NCI-H2029 (cell line): ENCODE measurements around the gene ALG12.

Experiments used
- DNase-seq: peaks from one replicate; lab custom pipeline; 2025; lab: John Stamatoyannopoulos, UW

The ALG12 gene

DNA sequence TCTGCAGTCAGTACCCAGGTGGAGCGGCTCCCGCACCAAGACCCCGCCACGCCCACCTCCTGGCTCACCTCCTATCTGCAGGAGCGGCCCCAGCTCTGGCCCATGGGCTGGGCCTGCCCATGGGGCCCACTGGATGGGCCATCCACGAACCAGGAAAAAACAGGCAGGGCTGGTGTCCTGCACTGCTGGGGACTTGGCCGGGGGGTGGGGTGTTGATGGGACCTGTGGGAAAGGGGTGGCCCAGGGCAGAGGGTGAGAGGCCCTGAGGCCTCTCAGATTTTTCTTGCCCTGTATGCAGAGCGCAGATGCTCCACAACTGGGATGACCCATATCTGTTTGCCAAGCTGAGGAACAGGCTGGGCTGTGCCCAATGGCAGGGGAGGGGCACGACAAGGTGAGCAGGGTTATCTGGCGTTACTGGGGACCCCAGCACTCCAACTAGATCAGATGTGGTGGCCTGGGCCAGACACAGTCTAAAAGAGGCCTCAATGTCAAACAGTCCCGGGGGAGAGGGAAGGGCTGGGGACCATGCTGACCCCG is 39.7 kb upstream of the ALG12 start:
- DNase-seq: no peak

DNA sequence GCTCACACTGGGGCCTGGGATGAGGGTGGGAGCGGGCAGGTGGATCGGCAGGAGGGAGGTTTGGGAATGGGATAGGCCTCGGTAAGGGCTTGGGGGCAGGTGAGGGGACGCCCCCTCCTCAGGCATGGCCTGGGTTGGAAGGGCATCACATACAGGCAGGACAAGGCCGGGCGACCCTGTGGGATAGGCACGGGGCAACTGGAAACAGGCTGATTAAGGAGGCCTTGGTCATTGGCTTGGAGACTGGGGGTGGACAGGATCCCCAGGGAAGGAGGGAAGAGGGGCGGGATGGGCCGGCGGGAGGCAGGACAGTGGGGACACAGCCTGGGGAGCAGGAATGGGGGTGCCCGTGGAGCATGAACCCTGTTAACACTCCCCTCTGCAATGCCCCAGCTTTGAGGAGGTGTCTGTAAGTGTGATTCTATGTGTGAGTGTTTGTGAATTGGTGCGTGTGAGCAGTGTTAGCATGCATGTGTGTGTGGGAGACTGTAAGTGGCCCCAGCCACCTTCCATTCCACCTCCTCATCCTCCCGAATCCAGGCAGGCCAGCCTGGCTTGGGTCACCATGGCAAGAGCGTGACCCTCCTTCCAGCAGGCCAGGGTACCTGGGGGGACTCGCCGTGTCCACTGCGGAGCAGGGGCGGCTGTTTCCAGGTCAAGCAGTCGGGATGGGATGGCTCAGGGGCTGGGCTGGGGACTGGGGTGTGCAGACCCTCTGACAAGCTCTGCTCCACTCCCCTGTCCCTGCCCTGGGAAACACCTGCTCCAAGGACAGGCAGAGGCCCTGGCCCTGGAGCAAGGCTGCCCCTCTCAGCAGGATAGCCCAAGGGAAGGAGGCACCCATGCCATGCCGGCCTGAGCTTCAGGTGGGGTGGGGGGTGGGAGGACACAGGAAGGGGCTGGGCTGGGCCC is 38.9 kb upstream of the ALG12 start:
- DNase-seq: no peak

DNA sequence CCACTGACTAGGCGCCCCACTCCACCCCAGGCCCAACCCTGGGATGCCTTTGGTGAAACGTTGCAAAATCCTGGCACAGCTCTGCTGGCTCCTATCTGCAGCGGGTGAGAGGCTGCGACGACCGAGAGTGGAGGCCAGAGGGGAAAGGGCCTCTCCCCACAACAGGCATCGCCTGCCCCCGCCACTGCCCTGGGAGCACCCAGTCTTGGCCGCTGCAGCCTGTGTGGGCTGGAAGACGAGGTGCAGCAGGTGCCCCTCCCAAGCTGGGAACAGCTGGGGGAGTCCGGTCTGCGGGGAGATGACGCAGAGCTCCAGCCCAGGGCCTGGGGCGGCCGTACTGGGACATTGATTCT is 38.2 kb upstream of the ALG12 start:
- no peak for DNase-seq

DNA sequence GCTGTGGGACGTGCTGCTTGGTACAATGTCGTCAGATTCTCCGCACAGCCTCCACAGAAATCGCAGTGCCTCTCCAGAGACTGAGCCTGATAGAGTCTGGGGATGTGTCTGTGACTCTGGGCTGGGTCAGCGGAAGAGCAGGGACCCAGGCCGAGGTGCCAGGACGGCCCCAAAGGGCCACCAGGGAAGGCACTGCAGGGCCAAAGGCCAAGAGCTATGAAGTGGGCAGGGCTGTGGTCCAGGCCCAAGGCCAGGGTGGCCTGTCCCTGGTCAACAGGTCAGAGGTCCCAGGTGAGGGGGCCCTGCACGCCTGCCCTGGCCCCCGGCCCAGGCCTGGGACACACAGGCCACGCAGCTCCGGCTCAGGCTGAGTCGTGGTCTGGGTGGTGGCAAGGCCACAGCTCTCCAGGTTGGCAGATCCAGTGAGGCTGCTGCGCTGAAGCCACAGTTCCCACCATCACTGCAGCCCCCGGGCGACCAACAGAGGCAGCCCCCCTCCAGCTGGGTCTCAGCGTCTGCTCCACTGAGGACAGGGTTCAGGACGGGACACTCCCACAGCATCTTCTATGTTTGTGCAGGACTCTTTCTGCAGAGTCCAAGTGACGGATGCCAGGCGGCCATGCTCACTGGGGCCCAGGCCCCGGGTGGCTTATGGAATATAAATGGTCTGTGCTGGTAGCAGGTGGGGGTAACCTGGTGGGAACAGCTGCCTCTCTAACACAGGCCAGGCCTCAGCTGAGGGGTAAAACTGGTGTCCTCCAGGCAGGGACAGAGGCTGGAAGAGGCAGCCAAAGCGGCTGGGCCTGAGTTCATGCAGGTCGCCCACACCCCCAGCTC is 37.6 kb upstream of the ALG12 start:
- no peak for DNase-seq

DNA sequence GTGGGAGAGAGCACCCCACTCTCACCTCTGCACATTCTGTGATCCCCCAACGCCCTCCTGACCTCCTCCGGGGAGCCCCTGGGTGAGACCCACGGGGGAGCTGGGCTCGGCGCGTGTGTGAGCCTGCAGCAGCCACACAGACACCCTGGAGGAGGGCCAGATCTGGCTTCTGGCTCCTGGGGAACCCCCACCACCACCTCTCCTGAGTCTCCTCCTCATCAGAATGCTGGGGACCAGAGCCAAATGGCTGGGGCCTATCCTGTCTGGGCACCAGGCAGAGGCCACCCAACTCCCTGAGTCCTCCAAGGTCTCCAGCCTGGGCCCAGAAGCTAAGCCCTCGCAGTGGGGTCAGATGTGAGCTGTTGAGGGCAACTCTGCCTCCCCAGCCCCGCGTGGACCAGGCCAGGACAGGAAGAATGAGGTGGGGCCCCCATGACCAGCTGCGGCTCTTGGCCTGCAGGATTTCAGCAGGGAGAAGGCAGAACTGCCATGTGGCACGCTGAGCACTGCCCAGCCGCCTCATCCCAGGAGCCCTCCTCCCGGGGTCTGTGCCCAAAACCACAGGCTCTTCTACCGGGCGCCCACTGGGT is 36.8 kb upstream of the ALG12 start:
- DNase-seq: no peak

DNA sequence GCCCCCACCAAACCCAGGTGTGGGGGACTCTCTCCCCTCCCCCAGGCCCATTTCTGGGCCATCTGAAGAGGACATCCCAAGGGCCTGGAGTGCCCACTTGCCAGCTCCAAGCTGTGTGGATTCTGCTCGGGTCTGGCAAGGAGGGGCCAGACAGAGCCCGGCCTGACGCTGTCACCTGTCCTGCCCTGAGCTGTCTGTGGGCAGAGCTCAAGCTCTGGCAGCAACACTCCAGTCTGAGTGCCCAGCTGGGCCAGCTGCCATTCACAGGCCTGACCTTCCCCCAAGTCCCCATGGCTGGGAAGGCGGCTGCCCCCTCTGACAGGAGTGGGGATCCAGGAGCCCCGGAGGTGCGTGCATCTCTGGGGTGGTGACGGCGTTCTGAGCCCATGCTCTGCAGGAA is 36.1 kb upstream of the ALG12 start:
- DNase-seq: no peak

DNA sequence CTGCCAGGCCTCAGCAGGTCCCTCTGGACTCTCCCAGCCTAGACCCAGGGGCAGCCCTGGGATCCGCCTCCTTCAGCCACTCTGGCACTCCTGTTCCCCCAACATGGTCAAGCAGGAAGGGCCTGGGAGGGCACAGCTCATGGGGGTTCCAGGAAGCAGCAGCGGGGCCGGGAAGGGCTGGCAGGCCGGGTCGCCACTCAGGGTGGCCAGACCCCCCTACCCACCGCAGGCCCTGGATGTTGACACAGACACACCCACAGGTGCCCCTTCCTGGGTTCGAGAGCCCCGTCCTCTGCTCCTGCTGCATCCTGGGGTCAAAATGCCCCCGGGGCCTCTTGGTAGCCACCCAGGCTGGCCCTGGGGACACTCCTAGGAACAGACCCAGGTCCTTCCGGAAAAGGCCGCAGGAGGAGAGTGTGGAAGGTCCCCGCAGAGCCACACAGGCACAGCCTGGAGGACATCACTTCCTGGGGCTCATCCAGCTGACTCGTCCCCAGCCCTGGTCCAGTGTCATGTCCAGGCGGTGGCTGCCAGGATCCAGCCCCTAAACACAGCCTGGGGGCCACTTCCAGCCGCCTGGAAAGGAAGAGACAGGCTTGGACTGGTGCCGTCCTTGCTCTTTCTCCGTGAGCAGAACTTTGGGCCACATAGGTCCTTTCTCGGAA is 35.6 kb upstream of the ALG12 start:
- DNase-seq: no peak

DNA sequence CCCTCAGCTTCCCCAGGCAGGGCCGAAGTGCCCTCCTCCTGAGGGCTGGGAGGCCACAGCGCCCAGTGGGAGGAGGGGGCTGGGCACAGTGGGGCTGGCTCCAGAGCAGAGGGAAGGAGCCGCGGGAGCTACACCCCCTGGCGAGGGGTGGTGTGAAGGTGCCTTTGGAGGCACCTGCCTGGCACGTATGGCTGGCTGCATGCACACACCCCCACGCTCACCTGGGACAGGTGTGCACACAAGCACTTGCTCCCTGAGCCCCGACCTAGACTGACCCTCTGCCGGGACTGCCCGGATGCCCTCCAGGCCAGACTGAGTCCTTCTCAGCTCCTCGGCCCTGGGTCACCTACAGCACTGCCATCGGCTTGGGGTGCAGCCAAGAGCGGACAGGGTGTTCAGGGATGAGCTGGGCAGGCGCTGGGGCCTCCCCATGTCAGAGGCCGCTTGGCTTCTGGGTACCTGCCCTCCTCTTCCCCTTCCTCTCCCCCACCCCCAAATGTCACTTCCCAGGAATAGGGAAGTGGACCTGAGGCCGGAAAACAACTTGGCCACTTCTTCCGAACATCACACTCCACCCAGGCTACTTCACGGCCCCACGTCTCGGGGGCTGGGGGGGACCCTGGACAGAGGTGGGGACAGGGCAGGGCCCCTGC is 34.9 kb upstream of the ALG12 start:
- DNase-seq: peak; percentile 16

DNA sequence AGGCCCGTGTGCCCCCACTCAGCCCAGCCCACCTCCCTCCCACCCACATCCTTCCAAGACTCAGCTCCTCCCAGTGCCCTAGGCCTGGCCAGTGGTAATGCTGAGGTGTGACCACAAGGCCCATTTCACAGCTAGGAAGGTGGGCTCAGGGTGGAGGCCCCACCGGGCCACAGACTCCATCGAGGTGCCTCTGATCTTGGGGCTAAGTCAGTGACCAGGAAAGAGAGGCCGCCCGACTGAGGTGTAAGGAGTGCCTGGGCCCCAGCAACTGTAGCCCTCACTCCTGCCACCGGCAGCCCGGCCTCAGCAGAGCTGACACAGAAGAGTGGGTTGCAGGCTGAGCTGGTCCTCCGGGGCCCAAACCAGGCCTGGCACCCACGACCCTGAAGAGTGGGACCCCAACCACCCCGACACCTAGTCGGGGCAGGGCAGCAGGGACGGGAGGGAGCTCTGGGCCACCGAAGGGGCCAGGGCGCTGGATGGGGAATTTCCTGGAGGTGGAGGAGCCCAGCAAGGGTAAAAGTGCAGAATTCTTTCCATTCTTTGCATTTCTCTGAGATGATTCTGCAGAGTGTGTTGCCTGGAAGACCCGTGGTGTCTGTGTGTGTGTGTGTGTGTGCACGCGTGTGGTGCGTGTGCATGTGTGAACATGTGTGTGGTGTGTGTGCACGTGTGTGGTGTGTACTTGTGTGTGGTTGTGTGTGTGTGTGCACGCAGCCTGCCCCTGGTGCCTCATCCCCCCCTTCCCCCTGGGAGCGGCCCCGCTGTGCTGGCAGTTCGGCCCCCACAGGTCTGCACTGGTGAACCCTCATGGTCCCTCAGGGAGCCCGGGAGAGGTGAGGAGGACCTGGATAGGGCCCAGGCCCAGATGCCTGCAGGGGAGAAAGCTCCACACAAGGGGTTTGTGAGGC is 34.0 kb upstream of the ALG12 start:
- DNase-seq: no peak

DNA sequence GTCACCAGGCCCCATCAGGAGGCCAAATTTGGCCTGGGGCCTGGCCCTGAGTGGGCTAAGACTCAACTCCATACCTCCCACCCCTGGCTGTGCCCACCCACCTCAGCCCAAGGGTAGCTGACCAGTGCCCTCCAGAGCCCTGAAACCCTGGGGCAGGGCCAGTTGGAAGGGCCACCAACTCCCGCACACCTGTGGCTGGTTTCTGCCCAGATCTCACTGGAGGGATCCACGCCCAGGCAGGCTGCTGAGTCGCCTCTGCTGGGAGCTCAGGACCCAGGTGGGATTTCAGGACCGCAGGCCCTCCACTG is 33.4 kb upstream of the ALG12 start:
- no peak for DNase-seq

DNA sequence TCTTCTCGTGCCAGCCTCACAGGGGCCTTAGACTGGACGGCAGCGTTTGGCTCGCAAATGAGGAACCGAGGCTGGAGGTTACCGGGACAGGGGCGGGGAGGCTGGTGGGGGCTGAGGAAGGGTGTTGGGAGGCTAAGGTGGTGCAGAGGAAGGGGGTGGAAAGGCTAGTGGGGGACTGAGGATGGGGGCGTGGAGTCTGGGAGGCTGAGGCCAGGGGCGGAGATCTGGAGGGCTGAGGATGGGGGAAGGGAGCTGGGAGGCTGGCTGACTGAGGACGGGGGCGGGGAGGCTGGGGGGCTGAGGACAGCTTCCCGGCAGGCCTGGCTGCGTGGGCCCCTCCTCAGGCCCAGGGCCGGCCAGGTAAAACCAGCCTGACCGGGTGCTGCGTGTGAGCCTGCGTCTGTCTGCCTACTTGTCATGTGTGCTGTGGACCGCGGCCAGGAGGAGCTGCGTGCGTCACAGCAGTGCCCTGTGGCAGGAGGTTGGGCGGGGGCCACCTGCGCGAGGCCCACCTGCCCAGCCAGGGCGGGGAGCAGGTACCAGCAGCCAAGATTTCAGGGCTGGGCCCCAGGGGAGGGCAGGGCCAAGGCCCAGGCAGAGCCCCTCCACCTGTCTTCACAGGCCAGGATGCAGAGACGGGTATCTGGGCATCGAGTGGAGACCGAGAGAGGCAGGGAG is 32.9 kb upstream of the ALG12 start:
- peak; percentile 79 for DNase-seq

DNA sequence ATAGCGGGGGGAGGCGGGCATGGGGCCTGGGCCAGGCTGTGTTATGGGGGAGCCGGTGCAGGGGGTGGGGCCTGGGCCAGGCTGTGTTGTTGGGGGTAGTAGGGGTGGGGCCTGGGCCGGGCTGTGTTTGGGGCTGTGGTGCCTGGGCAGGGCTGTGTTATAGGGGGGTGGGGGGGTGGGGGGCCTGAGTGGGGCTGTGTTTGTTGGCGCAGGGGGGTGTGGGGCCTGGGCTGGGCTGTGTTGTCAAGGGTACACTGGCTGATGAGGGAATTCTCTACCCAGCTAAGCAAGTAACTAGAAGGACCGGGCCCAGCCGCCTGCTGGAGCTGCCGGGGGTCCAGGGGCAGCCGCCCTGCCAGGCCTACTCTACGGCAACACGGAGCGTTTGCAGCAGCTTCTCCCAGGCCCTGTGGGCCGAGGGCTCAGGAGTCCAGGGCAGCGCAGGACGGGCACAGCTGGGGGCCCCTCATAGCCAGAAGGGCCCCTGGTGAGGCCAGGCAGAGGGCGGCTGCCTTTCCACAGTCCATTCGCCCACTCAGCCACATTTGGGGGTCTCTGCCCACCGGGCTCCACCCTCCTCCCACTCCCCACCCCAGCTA is 32.3 kb upstream of the ALG12 start:
- DNase-seq: no peak

DNA sequence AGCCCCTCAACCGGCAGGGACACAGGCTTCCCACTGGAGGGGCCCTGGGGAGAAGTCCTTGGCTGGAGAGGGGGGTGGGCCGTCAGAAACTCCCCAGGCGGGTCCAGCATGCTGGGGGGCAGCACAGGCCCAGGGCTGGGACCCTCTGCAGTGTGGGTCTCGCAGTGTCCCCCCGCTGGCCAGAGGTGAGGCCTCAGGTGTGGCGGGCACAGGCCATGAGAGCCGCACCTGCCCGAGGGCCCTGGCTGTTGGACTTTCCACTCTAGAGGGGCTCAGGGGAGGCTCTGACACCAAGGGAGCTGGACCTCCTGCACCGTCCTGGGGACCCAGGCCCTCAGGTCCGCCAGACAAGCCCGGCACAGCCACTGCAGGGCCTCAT is 31.7 kb upstream of the ALG12 start:
- no peak for DNase-seq

DNA sequence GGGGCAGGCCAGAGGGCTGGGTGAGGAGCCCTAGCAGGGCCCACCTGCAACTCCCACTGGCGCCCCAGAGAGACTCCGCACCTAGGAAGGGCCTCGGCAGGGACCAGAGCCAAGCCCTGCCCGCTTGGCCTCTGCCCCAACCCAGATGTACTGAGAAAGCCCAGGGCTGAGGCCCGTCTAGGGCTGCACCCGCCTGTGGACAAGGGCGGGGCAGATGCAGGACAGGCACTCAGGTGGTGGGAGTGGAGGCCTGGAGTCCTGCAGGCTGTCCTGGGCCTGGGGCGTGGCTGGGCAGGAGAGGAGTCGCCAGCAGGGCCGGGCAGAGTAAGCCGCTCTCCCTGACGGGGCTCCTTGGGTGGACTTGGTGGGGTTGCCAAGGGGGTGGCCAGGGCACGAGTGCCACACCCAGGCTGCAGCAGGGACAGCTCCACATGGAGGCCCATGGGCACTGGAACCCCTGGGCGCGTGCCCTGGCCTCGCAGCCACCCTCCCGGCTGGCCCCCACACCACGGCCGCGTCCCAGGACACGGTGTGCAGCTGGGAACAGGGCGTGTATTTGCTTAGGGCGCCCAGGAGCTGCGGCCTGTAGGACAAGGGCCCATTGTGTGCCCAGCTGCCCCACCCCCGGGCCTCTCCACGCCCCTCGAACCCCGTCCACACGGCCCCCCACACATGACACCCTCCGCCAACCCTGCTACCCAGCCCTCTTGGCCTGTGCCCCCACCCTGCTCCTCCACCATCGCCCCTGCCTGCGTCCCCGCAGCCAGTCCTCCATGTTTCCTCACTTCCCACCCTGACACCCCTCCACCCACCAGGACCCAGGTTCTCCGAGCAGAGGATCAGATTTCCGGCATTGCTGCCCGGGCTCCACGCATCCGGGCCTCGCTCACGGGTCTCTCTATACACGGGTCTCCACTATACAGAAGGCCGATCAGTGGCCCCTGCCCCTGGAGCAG is 31.0 kb upstream of the ALG12 start:
- DNase-seq: no peak

DNA sequence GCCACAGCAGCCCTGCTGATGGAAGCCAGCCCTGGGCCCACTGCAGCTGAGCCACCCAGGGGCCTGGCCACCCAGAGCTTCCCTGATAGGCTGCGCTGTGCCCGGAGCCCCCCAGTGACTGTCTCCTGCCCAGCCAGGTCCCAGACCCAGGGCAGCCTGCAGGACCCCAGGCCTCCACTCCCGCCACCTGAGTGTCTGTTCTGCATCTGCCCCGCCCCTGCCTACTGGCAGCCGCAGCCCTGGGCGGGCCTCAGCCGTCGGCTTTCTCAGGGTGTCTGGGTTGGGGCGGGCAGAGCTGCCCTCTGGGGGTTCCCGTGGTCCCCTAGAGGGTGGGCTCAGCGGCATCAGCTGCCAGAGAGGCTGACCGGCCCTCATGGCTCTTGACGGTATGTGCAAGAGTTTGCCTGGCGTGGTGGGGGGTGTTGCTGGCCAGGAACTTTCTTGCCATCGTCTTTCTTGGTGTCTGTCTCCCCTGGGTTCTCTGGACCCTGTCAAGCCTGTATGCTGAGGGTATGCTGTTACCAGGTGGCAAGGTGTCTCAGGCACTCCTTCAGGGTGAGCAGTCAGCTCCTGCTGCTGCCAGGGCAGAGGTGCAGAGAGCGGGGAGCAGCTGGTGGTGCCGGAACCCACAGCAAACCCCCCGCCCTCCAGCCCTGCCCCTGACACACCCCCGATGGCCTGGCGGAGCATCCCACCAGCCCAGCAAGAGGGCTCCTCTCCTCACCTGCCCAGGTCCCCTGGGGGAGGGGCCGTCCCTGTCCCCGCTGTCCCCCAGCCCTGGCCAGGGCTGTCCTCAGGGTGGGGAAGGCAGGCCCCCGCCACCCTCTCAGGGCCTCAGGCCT is 30.1 kb upstream of the ALG12 start:
- no peak for DNase-seq

DNA sequence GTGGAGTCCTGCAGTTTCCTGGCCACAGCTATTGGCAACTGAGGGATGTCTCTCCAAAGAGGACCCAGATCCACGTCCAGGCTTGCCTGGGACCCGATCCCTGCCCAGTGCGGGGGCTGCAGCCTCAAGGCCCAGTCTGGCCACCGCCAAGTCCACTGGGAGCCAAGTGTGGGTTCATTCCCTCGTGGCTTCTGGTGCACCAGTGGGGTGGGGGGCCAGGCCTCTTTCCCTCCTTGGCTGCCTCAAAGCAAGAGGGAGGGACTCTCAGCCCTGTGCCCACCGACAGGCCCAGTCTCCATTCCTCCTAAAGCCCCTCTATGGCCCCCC is 29.0 kb upstream of the ALG12 start:
- no peak for DNase-seq

DNA sequence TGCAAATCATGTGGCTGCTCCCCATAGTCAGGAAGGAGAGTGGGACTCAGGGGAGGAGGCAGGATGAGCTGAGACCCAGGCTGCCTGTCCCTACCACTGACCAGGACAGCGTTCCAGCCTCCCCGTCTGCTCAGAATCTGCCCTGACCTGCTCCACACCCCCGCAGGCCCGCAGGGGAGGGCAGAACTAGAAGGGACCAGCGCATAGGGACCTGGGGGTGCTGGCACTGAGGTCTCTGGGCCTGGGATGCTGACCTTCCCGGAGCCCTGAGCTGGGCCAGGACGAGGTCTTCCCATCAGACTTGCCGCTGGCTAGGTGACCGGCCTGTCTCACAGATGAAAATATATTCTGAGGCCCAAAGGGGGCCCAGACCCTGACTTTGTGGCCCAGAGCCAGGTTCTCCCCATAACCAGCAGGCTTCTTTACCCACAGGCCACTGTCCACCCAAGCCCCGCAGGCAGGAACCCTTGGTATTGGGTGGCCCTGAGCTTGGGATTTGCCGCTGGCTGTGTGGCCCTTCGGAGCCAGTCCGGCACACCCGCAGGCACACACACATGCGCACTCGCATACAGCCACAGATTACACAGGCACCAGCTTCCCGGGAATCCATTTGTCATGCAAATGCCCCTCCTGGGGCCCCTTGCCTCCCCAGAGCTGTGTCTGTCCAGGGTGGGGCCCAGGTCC is 28.5 kb upstream of the ALG12 start:
- no peak for DNase-seq
